GM19043 (cell line): ENCODE results near the gene PECR.
A peak's percentile ranks its signal among the peaks of the same experiment; 100 is the strongest.
"Not testable (repeated sequence)": the region's sequence is repeated elsewhere in the genome, so short reads cannot be mapped to it uniquely, and the experiment has no call there.

Experiments used
- ATAC-seq: cut with Tn5 transposase; IDR thresholded peaks from one replicate; pipeline ENCODE4 v1.9.1; 2021; ENCODE audit warnings: low read depth; ENCODE audit not compliant: unreplicated experiment

The PECR gene

DNA sequence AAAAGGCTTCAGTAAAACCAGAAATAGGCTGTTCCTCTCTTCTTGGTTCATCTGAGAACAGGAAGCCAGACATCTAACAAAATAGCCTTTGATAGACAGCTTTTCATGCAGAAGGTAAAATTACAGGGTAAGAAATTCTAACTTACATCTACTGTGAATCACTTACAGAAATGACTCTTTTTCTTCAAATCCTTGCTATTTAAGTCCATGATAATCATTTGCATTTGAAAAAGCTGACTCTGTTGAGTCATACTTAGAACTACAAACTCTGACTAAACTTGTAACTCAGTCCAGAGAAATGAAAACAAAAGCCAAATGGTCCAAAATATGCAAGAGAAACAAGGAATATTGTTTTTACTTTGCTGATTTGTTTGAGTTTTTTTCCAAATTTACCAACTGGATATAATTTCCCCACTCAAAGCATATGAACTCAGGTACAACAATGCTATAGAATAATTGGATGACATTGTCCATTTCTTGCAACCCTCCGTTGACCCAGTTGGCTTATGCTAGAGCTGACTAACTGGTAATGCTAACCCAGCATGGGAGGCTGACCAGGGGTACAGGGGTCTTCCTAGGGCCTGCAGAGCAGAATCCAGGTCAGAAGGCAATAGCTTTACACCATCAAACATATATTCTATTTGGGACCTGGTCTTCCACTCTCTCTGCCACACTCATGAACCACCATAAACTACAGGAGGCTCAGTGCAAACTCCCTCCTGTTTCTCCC, 49.5 kb downstream of the PECR start:
- peak; percentile 78 for ATAC-seq

DNA sequence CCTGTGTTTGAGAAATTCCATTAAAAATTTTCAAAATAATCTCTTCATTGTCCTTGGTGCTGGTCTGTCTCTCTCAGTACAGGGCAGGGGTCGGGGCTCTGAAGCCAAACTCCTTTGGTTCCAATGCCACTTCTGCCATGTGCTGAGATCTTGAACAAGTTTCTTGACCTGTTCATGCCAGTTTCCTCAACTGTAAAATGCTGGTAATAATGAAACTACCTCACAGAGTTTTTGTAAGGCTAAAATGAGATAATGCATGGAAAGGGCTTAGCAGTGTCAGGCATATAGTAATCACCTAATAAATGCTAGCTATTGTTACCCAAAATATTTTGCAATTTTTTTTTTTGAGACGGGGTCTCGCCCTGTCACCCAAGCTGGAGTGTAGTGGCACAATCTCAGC, 51.4 kb downstream of the PECR start:
- ATAC-seq: no peak

DNA sequence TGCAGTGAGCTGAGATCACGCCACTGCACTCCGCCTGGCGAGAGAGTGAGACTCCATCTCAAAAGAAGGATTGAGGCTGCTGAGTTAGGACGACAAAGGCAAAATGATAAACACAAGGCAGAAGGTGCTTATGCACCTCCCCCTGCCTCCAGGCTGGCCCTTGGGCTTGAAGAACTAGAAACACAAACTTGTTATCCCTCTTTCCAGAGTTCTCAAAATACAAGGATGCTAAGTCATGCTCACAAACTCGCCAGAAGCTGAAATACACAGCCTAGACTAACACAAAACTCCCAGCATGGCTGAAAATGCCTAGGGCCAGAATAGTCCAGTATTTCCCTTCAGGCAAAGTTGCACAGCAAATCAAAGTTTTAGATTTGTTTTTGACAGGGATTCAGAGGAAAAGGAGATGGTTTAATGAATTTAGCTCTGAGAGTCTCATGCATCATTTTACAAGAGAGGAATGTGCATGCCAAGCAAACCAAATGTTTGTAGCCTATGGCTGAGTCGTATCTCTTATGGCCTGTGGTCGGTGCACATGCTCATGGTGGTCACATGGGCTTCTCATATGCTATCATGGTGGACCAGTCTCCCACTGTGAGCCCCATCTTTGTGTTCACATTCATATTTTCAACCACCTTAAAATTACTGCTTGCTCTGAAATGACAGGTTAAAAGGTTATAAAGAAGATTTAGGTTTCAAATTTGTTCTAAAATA, 52.0 kb downstream of the PECR start:
- no peak for ATAC-seq

DNA sequence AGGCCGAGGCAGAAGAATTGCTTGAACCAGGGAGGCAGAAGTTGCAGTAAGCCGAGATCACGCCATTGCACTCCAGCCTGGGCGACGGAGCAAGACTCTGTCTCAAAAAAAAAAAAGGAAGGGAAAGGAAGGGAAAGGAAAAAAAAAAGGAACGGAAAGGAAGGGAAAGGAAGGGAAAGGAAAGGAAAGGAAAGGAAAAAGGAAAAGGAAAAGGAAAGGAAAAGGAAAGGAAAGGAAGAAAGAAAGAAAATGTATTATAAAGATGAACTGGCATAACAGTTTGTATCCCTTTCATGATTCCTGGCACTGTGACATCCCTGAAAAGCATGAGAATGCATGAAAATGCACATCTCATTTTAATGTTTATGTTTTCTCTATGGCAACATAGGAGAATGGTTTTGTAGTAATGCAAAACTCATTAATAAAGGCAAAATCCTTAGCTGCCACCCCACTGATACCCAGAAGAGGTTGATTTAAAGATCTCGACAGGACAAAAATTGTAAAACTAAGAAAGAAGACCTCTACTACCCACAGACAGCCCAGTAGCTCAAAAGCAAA, 56.8 kb downstream of the PECR start:
- no peak for ATAC-seq

DNA sequence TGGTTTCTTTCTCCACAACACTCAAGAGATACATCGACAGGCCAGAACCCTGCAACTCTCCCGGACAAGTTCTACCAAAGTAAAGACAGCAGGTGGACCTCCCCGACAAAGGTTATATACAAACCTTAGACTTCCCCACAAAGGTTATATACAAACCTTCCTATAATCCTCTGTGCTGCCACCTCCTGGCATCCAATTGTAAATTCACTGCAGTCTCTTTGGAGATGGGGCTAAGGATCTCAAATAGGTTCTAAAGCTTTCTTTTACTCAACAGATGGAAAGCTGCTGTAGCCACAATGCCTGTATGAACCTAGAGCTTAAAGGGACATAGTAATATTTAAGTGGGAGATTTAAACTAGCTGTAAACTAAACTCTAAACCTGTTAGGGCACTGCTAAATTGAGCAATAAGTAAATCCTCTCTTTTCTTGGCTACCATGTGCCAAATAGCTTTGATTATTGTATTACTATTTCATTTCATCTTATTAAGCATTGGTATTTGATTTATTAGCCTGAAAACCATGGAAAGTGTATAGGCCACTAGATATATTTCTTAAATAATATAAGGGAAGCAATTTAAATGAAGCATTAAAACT, 58.5 kb downstream of the PECR start:
- ATAC-seq: peak; percentile 89

DNA sequence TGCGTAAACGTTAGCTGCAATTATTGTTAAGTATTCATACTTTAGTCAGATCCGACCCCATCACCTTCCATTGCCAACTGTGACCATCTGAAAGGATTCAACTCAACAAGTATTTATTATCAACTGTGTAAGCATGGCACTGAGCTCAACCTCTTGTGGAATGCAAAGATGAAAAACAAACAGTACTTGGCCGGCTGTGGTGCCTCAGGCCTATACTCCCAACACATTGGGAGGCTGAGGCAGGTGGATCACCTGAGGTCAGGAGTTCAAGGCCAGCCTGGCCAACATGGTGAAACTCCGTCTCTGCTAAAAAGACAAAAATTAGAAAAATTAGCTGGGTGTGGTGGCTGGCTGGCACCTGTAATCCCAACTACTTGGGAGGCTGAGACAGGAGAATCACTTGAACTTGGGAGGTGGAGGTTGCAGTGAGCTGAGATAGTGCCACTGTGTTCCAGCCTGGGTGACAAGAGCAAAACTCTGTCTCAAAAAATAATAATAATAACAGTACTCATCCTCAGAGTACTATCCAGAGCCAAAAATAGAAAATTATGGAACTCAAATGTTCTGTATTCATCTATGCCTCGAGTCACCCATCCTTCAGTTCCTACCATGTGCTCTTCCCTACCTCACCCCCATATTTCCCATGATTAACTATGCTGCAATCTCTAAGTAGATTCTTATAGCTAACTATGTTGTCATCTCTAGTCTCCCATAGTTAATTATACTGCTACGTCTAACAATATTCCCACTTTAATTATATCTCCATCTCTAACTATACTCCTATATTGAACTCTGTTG, 59.6 kb downstream of the PECR start:
- no peak for ATAC-seq

DNA sequence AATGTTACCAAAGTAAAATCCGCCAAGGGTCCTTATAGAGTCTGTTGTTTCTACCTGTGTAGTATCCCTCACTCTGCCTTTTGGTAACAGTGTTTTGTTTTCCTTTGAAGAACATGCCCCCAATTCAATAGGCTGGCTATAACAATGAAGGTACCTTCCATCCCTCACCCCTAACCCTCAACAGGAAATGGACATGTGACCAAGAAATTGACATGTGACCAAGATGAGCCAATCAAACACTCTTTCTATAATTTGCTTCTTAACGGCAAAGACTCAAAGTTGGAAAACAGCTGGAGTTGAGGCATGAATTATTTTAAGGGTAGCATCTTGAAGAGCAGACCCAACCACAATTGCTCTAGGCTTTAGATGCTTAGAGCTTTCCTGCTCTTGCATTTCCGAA, 62.9 kb downstream of the PECR start:
- no peak for ATAC-seq

DNA sequence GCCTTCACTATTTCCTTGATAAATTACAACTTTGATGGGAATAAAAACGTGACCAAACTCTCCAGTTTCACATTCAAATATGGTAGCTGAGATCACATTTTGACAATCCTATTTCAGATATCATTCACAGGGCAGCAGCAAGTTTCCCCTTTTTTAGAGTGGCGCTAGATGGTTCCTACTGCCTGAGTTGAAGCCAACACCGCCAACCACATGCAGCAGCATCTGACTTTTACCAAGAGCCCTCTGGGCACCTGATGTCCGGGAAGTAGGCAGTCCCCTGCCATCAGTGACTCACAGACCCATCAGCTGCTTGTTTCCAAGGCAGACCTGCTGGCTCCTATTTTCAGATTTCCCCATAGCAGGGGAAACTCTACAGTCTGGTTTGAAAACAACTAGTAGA, 64.2 kb downstream of the PECR start:
- no peak for ATAC-seq

DNA sequence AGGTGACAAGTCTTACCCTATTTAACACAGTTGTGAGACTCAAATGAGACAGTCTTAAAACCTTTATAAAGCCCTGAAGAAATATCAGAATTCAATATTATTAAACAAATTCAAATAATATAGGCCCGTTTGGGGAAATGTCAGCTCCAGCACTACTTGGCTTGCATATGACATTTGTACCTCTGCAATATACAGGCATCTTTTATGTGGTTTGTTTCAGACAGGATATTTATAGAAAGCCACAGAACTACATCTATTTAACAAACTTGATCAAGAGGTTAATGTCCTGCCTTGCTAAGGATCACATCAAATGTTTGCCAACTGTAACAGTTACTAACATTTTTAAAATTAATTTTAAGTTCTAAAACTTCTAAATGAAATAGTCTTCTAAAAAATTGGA, 65.0 kb downstream of the PECR start:
- ATAC-seq: no peak

DNA sequence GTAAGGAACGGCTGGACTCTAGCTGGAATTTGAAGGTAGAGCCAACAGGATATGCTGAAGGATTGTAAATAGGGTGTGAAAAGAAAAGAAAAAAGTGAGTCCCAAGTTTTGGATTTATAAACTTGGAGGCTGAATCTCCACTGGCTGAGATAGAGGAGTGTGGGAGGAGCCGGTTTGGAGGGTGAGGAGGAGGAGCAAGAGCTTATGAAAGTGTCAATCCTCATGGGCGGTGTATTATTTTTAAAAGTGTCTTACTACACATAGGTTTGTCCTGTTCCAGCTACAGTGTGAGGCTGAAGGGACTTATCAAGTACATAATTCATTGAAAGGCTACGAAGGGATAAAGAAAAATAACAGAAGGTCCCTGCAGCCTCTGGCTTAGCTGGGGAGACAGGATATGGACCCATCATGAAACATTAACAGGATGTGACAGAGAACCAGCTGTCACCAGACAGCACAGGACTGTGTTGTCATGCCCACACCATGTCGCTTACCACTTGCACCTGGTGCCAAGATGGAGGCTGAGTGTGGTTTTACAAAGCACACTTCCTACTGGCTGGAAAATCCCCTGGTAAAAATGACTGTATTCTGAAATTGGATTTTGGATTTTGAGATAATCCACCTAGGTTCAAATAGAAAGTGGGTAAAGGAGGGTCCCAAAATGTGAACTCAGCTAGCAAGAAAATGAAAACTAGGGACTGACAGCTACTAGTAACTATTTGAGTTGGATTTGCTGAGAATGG, 65.7 kb downstream of the PECR start:
- ATAC-seq: peak; percentile 83

DNA sequence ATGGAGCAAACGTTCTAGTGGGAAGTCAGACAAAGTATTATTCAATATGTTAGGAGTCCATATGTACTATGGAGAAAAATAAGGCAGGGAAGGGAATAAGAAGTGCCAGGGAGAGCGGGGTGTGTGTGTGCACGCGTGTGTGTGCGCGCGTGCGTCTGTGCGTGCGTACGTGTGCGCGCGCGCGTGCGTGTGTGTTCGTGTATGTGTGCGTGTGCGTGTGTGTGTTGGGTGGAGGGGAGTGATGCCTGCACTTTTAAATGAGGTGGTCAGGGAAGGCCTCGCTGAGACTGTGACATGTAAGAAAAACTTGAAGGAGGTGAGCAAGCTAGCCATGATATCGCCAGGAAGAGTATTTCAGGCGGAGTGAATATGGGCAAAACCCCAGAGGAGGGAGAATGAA, 66.6 kb downstream of the PECR start:
- no peak for ATAC-seq

DNA sequence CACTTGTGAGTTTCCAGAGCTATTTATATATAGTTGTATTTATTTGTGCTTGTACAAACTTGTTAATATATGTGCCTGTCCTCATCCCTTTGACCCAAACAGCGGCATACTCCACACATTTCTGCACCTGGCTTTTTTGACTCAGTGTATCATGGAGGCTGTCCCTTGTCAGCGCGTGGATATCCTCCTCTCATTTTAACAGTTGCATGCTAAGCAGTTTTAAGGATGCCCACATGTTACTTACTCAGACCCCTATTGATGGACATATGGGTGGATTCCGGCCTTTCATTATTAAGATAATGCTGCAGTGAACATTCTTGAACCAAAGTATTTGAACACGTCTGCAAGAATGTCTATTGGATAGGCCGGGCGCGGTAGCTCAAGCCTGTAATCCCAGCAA, 67.6 kb downstream of the PECR start:
- ATAC-seq: no peak

DNA sequence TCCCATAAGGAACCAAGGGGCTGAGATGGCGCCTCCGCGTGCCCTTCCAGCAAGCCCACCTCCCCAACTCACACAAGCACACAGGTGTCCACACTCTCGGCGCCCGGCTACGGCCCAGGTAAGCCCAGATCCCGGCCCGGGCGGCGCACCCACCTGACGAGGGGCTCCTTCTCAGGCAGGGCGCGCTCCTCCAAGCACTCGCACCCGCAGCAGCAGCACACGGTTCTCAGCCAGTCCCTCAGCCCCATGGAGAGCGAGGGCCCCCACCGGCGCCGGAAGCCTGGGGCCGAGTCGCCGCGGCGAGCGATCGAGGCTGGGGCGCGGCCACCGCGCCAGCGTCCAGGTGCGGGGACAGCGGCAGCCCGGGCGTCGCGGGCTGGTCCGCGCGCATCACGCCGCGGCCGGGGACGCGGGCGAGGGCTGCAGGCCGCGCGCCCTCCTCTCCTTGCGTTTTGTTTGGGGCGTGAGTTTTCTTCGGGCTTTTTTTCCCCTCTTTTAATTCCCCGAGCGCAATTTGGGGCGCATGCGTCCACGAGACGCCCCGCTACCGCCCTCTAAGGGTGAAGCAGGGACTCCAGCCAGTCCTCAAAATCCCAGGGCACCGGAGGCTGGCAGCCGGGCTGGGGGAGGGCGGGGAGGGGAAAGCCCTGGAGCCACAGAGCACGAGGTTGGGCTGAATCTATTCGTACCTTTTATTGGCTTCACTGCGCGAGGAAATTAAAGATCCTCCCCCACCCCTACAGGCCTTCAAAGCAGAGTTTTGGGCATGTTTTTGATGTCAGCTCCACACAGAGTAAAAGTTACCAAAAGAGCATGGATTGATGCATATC, 68.3 kb downstream of the PECR start, which contains the start of gene MREG:
MREG (minus strand) TSS at position 472 of the 830 bp plus-strand sequence; CDS start at position 248, 224 bp downstream.
- ATAC-seq: peak; percentile 34

DNA sequence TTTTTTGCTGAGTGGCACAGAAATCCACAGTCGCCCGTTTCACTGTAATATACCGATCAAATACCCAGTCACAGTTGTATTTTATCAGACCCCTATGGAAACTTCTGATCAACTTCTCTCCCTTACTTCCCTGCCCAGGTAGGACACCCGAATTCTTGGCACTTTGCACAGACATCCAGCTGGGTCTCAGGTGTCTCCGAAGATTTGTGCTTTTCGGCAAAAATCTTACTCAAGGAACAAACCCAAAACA, 68.9 kb downstream of the PECR start:
- no peak for ATAC-seq

DNA sequence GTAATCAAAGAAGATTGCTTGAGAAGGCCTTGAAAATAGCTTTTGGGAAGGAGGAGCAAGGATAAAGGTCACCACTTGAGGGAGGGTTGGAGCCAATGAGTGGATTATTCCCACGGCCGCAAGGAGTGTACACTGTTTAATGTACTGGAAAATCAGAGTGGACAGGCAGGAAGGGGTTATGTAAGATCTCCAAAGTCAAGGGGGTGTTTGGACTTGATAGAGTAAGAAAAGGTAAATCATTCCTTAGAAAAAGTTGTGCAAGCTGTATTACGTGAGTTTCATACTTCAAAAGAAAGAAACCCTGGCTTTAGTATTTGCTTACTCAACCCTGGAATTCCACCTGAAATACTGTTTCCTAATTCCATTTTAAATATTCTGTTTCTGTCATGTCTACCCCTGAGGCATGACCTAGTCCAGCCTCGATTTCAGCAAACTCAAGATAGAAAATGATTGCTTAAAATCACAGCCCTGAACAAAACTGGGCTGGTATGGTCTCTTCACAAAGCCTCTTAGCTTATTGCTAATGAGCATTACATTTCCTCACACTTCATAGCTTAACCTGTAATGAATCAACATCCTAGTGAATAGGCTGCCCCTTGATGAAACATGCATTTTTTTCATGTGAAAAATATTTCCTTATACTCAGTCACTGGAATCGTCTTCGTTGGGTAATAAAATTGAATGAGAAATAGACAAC, 69.3 kb downstream of the PECR start:
- no peak for ATAC-seq

DNA sequence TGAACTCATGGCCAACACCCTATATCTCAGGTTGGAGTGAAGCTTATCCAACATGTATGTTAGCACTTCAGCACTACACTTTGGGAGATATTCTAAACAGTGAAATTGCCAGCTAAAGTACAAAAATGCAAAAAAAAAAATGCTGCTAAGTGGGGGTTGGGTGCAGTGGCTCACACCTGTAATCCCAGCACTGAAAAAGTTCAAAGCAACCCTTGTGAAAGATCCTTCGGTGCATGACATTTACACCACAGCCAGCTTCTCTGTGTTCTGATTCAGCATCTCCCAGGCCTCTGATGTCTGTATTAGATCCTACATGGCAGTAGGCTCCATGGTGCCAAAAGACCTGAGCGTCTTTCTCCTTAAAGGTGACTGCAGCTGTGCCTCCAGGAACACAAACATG, 72.4 kb downstream of the PECR start:
- ATAC-seq: not testable (repeated sequence)

DNA sequence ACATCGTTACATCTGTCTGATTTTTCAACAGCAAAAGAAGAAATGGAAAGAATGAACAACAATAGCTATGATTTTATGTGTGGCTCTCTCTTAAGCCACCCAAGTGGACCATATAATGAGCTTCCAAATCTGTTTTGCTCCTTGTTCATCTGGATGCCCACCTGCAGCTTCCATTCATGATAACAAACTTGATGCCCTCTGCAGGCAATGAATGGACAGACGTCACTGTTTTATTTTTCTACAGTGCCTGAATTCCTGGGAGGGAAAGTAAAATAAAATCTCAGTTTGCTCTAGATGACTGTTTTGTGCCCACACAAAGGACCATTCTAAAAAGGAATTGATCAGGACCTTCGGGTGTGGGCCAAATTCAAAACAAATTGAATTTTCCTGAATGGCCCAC, 73.2 kb downstream of the PECR start:
- ATAC-seq: no peak

DNA sequence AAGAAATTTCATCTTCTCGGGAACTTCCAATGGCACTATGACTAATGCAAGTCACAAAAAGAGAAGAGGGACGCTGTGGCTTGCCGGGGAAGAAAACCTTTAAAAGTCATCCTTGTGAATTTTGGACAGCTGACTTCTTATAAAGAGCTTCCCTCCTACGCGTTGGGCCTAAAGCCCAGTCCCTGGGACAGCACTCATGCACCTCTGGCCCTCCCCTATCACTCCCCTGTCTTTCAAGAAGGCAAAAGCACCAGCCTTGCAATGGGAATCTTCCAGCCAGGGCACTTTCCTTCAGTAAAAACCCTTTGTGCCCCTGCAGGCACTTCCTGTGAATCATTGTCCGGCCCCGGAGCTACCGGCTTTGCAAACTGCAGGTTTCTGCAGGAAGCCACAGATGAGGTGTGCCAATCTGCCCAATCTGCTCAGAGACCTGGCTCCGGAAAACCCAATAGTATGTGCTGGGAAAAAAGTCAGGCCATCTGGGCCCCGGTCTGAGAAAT, 75.4 kb downstream of the PECR start:
- ATAC-seq: peak; percentile 35
